Caco-2 (cell line): Measurements from ENCODE around the gene RPE. TPM values are rescaled to one million over a fixed set of nuclear protein-coding genes. Genes with fewer than 3 reads are reported as not detected.

ENCODE experiments used
- BruUV-seq: library from RNA; stranded (reverse); fragments of 400-500 nt; replicated peaks from 2 replicates; lab custom pipeline; 2021; lab: Mats Ljungman, UMichigan
- CTCF ChIA-PET: fragments of 300-600 bp; sonication (Branson Sonifier 250); formaldehyde crosslinking; loops from one replicate; lab custom pipeline; 2022; ENCODE audit warnings: antibody characterized with exemption; lab: Charles Lee
- POLR2A ChIA-PET: fragments of 300-600 bp; sonication (Branson Sonifier 250); formaldehyde crosslinking; loops from one replicate; lab custom pipeline; 2022; ENCODE audit warnings: antibody characterized with exemption; lab: Charles Lee
- DNase-seq, 2 experiments: peaks; one replicate each; pipeline versions ENCODE4 v3.0.0 to v3.0.0-alpha.2; 2020 to 2022
- H3K27me3 ChIP-seq: replicated peaks from 2 replicates; pipeline ENCODE4 v1.6.0; 2011; ENCODE audit warnings: low read length; ENCODE audit not compliant: control insufficient read depth, insufficient read depth
- H3K36me3 ChIP-seq: 2 replicates; pipeline ENCODE4 v1.5.1; 2011; ENCODE audit warnings: low read length; ENCODE audit not compliant: control insufficient read depth, insufficient read depth
- H3K4me1 ChIP-seq: fragments of 250-450 bp; sonication (Bioruptor Pico); 2 replicates; pipeline ENCODE4 v1.5.1; 2020; ENCODE audit warnings: mild to moderate bottlenecking
- H3K4me3 ChIP-seq: 2 replicates; pipeline ENCODE4 v1.5.1; 2011; ENCODE audit warnings: low read depth, mild to moderate bottlenecking, control low read depth, low read length
- H3K9me3 ChIP-seq: fragments of 250-450 bp; sonication (Bioruptor Pico); 2 replicates; pipeline ENCODE4 v1.5.1; 2020; ENCODE audit warnings: mild to moderate bottlenecking, moderate library complexity
- H3K27ac Mint-ChIP-seq: one replicate; pipeline ENCODE4 v1.8.0; 2022; ENCODE audit warnings: mixed read lengths; ENCODE audit not compliant: unreplicated experiment
- H3K27me3 Mint-ChIP-seq: one replicate; pipeline ENCODE4 v1.8.0; 2022; ENCODE audit warnings: mixed read lengths; ENCODE audit not compliant: insufficient read depth, unreplicated experiment
- H3K36me3 Mint-ChIP-seq: one replicate; pipeline ENCODE4 v1.8.0; 2022; ENCODE audit warnings: mild to moderate bottlenecking, mixed read lengths; ENCODE audit not compliant: insufficient read depth, unreplicated experiment
- H3K4me1 Mint-ChIP-seq: one replicate; pipeline ENCODE4 v1.8.0; 2022; ENCODE audit warnings: low read depth, mixed read lengths; ENCODE audit not compliant: unreplicated experiment
- H3K4me3 Mint-ChIP-seq: one replicate; pipeline ENCODE4 v1.8.0; 2022; ENCODE audit warnings: mild to moderate bottlenecking, moderate library complexity, mixed read lengths; ENCODE audit not compliant: unreplicated experiment
- H3K9me3 Mint-ChIP-seq: one replicate; pipeline ENCODE4 v1.8.0; 2022; ENCODE audit warnings: mixed read lengths; ENCODE audit not compliant: unreplicated experiment
- CTCF ChIP-seq, 2 experiments: fragments of 200-600 bp in 1 of 2; IDR thresholded peaks; 1 replicate in 1 of 2; 2 replicates in 1 of 2; pipeline versions ENCODE4 v1.5.1 to v1.8.0; 2011 to 2022; ENCODE audit warnings: antibody characterized with exemption in 1 of 2, control low read depth in 1 of 2, inconsistent platforms in 1 of 2, low read depth in 1 of 2, low read length in 1 of 2, mild to moderate bottlenecking in 1 of 2, moderate library complexity in 1 of 2; ENCODE audit not compliant: insufficient read depth in 1 of 2, severe bottlenecking in 1 of 2, unreplicated experiment in 1 of 2
- intact Hi-C: fragments of 100-400 bp; cut with micrococcal nuclease; formaldehyde crosslinking; loops from one replicate; pipeline ENCODE4 v1.10.0; 2022; ENCODE audit not compliant: unreplicated experiment
- total RNA-seq: library from RNA; stranded (reverse); gene quantifications from 2 replicates; pipeline ENCODE4 v1.2.3, GENCODE V29; 2022

Gene RPE
- total RNA-seq, 1 experiment from 2014 or later = 92.9 TPM

GRCh38 chr2:209990838-209991237, 11.6 kb upstream of the RPE start:
- H3K4me1 Mint-ChIP-seq = no peaks in the 10 kb centered on the region
- no TSS peak for BruUV-seq
- H3K9me3 Mint-ChIP-seq = no peaks in the 10 kb centered on the region
- no peaks in the 10 kb centered on the region for H3K36me3 ChIP-seq
- H3K4me1 ChIP-seq = no peaks in the 10 kb centered on the region
- no peak overlapping the region for H3K4me3 ChIP-seq
- H3K9me3 ChIP-seq = no peaks in the 10 kb centered on the region
- no peaks in the 10 kb centered on the region for H3K27me3 ChIP-seq
- H3K4me3 Mint-ChIP-seq = no peak overlapping the region
- no peak overlapping the region for H3K27ac Mint-ChIP-seq
- POLR2A ChIA-PET = no interaction called here
- DNase-seq = no peak
- intact Hi-C loops = no loop called here
- no peaks in the 10 kb centered on the region for H3K36me3 Mint-ChIP-seq
- H3K27me3 Mint-ChIP-seq = peaks cover 18% of the 10 kb centered on the region
- CTCF ChIA-PET = no interaction called here
- no peak for TF ChIP-seq CTCF (IDR thresholded peaks at IDR 0.05; ENCODE audit: insufficient read depth in 1 of 2, low read depth in 1 of 2, low read length in 1 of 2, severe bottlenecking in 1 of 2, unreplicated experiment in 1 of 2)

DNA sequence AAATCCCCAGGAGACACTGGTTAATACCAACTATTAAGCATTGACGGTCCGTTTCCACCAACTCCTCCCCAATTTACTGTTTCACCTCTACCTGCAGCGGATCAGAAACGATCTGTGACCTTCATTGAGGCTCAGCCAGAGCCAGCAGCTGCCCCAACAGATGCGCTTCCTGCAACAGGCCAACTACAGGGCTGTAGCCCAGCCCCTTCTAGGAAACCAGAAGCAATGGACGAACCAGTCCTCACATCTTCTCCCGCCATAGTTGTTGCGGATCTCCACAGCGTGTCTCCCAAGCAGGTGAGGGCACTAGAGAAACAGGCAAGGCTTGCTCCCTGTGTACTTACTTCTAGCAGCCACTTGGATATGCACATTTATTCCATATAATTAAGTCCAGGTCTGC, 8.5 kb upstream of the RPE start:
- ChIA-PET POLR2A (no interaction called here), CTCF (no interaction called here)
- no peak for TF ChIP-seq CTCF (IDR thresholded peaks at IDR 0.05; ENCODE audit: insufficient read depth in 1 of 2, low read depth in 1 of 2, low read length in 1 of 2, severe bottlenecking in 1 of 2, unreplicated experiment in 1 of 2)
- Histone ChIP-seq H3K9me3 (no peaks in the 10 kb centered on the region), H3K27me3 (no peaks in the 10 kb centered on the region), H3K4me3 (no peak overlapping the region), H3K36me3 (no peaks in the 10 kb centered on the region), H3K4me1 (no peaks in the 10 kb centered on the region)
- Mint-ChIP-seq H3K9me3 (no peaks in the 10 kb centered on the region), H3K27me3 (peaks cover 18% of the 10 kb centered on the region), H3K4me1 (no peaks in the 10 kb centered on the region), H3K36me3 (no peaks in the 10 kb centered on the region), H3K4me3 (no peak overlapping the region), H3K27ac (no peak overlapping the region)
- no peak for DNase-seq
- no TSS peak for BruUV-seq
- intact Hi-C loops = no loop called here

- Mint-ChIP-seq H3K36me3 (peaks cover 4% of the 10 kb centered on the region), H3K27ac (no peak overlapping the region), H3K27me3 (peaks cover 5% of the 10 kb centered on the region), H3K9me3 (no peaks in the 10 kb centered on the region), H3K4me3 (no peak overlapping the region), H3K4me1 (peaks cover 5% of the 10 kb centered on the region)
- H3K4me3 ChIP-seq = no peak overlapping the region
- CTCF ChIA-PET = no interaction called here
- peaks cover 4% of the 10 kb centered on the region for H3K4me1 ChIP-seq
- H3K36me3 ChIP-seq = no peaks in the 10 kb centered on the region
- TF ChIP-seq CTCF (IDR thresholded peaks at IDR 0.05; ENCODE audit: insufficient read depth in 1 of 2, low read depth in 1 of 2, low read length in 1 of 2, severe bottlenecking in 1 of 2, unreplicated experiment in 1 of 2) = no peak
- H3K9me3 ChIP-seq = no peaks in the 10 kb centered on the region
- intact Hi-C loops = no loop called here
- no TSS peak for BruUV-seq
- POLR2A ChIA-PET = no interaction called here
- H3K27me3 ChIP-seq = no peaks in the 10 kb centered on the region
- no peak for DNase-seq
Observed at GRCh38 chr2:209998596-209998995, 3.8 kb upstream of the RPE start.
